H1 (cell line): ENCODE results near the gene SHROOM3. TPM values are rescaled to one million over a fixed set of nuclear protein-coding genes. Genes with fewer than 3 reads are reported as not detected.

Experiments
- CTCF ChIA-PET: fragments of 300-600 bp; sonication (Branson Sonifier 250); formaldehyde crosslinking; loops from one replicate; lab custom pipeline; 2021; ENCODE audit not compliant: partially characterized antibody; lab: Charles Lee
- POLR2A ChIA-PET: fragments of 300-600 bp; sonication (Branson Sonifier 250); formaldehyde crosslinking; loops from one replicate; lab custom pipeline; 2021; ENCODE audit warnings: inconsistent platforms; ENCODE audit not compliant: partially characterized antibody; lab: Charles Lee
- DNase-seq, 2 experiments: peaks; one replicate each; pipeline versions ENCODE4 v3.0.0 to v3.0.0-alpha.2; 2010 to 2022; ENCODE audit warnings: low spot score in 2 of 2, low read depth in 1 of 2, mixed read lengths in 1 of 2
- FAIRE-seq: peaks from 2 replicates; lab custom pipeline; 2011; peaks lifted over from hg19 to GRCh38; lab: Jason Lieb, UNC
- H2AFZ ChIP-seq: 2 replicates; pipeline ENCODE4 v1.8.1; 2012; ENCODE audit warnings: low read length, inconsistent platforms
- H2AK5ac ChIP-seq: 2 replicates; pipeline ENCODE4 v1.6.1; 2013; ENCODE audit warnings: low read depth, low read length
- H2BK120ac ChIP-seq: replicated peaks from 2 replicates; pipeline ENCODE3; 2013; ENCODE audit warnings: low read depth, low read length, inconsistent platforms
- H2BK12ac ChIP-seq: 2 replicates; pipeline ENCODE4 v1.6.1; 2013; ENCODE audit warnings: low read depth, low read length
- H2BK15ac ChIP-seq: 2 replicates; pipeline ENCODE4 v1.6.1; 2013; ENCODE audit warnings: low read length
- H2BK20ac ChIP-seq: 2 replicates; pipeline ENCODE4 v1.6.1; 2013; ENCODE audit warnings: low read length
- H2BK5ac ChIP-seq: 2 replicates; pipeline ENCODE4 v1.6.1; 2013; ENCODE audit warnings: low read depth, low read length
- H3K14ac ChIP-seq: 2 replicates; pipeline ENCODE4 v1.6.1; 2013; ENCODE audit warnings: inconsistent platforms; ENCODE audit not compliant: insufficient read length
- H3K18ac ChIP-seq: 2 replicates; pipeline ENCODE4 v1.6.1; 2013; ENCODE audit warnings: low read length; ENCODE audit errors: extremely low read depth
- H3K23ac ChIP-seq: 2 replicates; pipeline ENCODE4 v1.6.1; 2013; ENCODE audit warnings: inconsistent platforms; ENCODE audit not compliant: insufficient read length
- H3K23me2 ChIP-seq: 2 replicates; pipeline ENCODE4 v1.6.1; 2013; ENCODE audit warnings: low read depth, low read length
- H3K27ac ChIP-seq: 2 replicates; pipeline ENCODE4 v1.6.1; 2011; ENCODE audit warnings: low read depth, low read length, inconsistent platforms
- H3K27me3 ChIP-seq, 4 experiments: replicated peaks in 1 of 4; 1 replicate in 1 of 4; 2 replicates in 3 of 4; pipeline versions ENCODE4 v1.6.1 to v1.8.1; 2011 to 2013; ENCODE audit warnings: low read length in 3 of 4, mild to moderate bottlenecking in 3 of 4, inconsistent platforms in 2 of 4, mixed read lengths in 2 of 4, moderate library complexity in 1 of 4; ENCODE audit not compliant: control insufficient read depth in 3 of 4, insufficient read depth in 3 of 4; ENCODE audit errors: extremely low read depth in 1 of 4
- H3K36me3 ChIP-seq, 4 experiments: 2 replicates each; pipeline versions ENCODE4 v1.6.1 to v1.8.1; 2011 to 2013; ENCODE audit warnings: mild to moderate bottlenecking in 4 of 4, low read length in 3 of 4, moderate library complexity in 2 of 4, control low read depth in 1 of 4, inconsistent platforms in 1 of 4; ENCODE audit not compliant: insufficient read depth in 4 of 4, control insufficient read depth in 2 of 4
- H3K4ac ChIP-seq: replicated peaks from 2 replicates; pipeline ENCODE3; 2013; ENCODE audit warnings: low read length, low read depth, mixed read lengths, inconsistent platforms; ENCODE audit not compliant: insufficient read length
- H3K4me1 ChIP-seq, 4 experiments: replicated peaks in 1 of 4; 1 replicate in 1 of 4; 2 replicates in 3 of 4; pipeline versions ENCODE4 v1.6.1 to v1.8.1; 2011 to 2013; ENCODE audit warnings: low read length in 3 of 4, inconsistent platforms in 2 of 4, mixed read lengths in 1 of 4; ENCODE audit not compliant: insufficient read depth in 4 of 4, control insufficient read depth in 3 of 4
- H3K4me2 ChIP-seq, 2 experiments: 2 replicates each; pipeline versions ENCODE4 v1.6.1 to v1.8.1; 2011 to 2013; ENCODE audit warnings: low read depth in 2 of 2, low read length in 2 of 2, control low read depth in 1 of 2, inconsistent platforms in 1 of 2, mild to moderate bottlenecking in 1 of 2; ENCODE audit not compliant: insufficient read depth in 1 of 2
- H3K4me3 ChIP-seq, 4 experiments: fragments of 200-600, 300-600 bp in 1 of 4; sonication (generic), shearing (Covaris generic), sonication (Bioruptor Twin) in 1 of 4; 2 replicates each; pipeline versions ENCODE4 v1.5.1 to v1.8.1; 2011 to 2016; ENCODE audit warnings: low read length in 4 of 4, low read depth in 3 of 4, control low read depth in 2 of 4, inconsistent platforms in 2 of 4, mild to moderate bottlenecking in 2 of 4, mixed read lengths in 1 of 4, moderate library complexity in 1 of 4; ENCODE audit not compliant: insufficient read depth in 2 of 4; ENCODE audit errors: extremely low read depth in 1 of 4
- H3K56ac ChIP-seq: replicated peaks from 2 replicates; pipeline ENCODE3; 2013; ENCODE audit warnings: low read depth, mild to moderate bottlenecking, mixed read lengths, low read length, inconsistent platforms; ENCODE audit not compliant: insufficient read length
- H3K79me1 ChIP-seq: 2 replicates; pipeline ENCODE4 v1.6.1; 2013; ENCODE audit warnings: low read depth, low read length, control low read depth
- H3K79me2 ChIP-seq, 2 experiments: 2 replicates each; pipeline versions ENCODE4 v1.6.1 to v1.8.1; 2012 to 2013; ENCODE audit warnings: low read length in 2 of 2, mild to moderate bottlenecking in 2 of 2, inconsistent platforms in 1 of 2; ENCODE audit not compliant: insufficient read depth in 2 of 2, control insufficient read depth in 1 of 2
- H3K9ac ChIP-seq, 4 experiments: replicated peaks in 1 of 4; 1 replicate in 1 of 4; 2 replicates in 3 of 4; pipeline versions ENCODE4 v1.6.1 to v1.8.1; 2011 to 2013; ENCODE audit warnings: low read depth in 3 of 4, low read length in 3 of 4, control low read depth in 2 of 4, mild to moderate bottlenecking in 2 of 4, moderate library complexity in 2 of 4, inconsistent platforms in 1 of 4; ENCODE audit errors: extremely low read depth in 1 of 4
- H3K9me3 ChIP-seq, 2 experiments: 2 replicates each; pipeline versions ENCODE4 v1.6.1 to v1.8.1; 2012 to 2013; ENCODE audit warnings: mild to moderate bottlenecking in 2 of 2, moderate library complexity in 2 of 2, control low read depth in 1 of 2, inconsistent platforms in 1 of 2, low read depth in 1 of 2, low read length in 1 of 2, mixed read lengths in 1 of 2; ENCODE audit not compliant: insufficient read depth in 2 of 2
- H4K20me1 ChIP-seq, 2 experiments: replicated peaks in 1 of 2; 2 replicates each; pipeline versions ENCODE3 to v1.8.1; 2011 to 2013; ENCODE audit warnings: inconsistent platforms in 2 of 2, low read length in 2 of 2, mild to moderate bottlenecking in 1 of 2; ENCODE audit not compliant: insufficient read depth in 2 of 2, control insufficient read depth in 1 of 2
- H4K5ac ChIP-seq: 2 replicates; pipeline ENCODE4 v1.6.1; 2013; ENCODE audit warnings: low read length, low read depth, mixed read lengths, inconsistent platforms; ENCODE audit not compliant: insufficient read length
- H4K8ac ChIP-seq: 2 replicates; pipeline ENCODE4 v1.8.0; 2013; ENCODE audit warnings: mild to moderate bottlenecking, moderate library complexity, low read length, inconsistent platforms; ENCODE audit not compliant: insufficient read depth; ENCODE audit errors: extremely low read depth
- H4K91ac ChIP-seq: replicated peaks from 2 replicates; pipeline ENCODE3; 2013; ENCODE audit warnings: low read length, mixed read lengths, inconsistent platforms; ENCODE audit not compliant: insufficient read length
- HDAC2 ChIP-seq, 2 experiments: fragments of 300-600 bp in 1 of 2; sonication (generic) in 1 of 2; IDR thresholded peaks; 2 replicates each; pipeline ENCODE4 v1.6.1; 2011 to 2012; ENCODE audit warnings: low read depth in 2 of 2, low read length in 2 of 2, mild to moderate bottlenecking in 2 of 2, moderate library complexity in 2 of 2, borderline replicate concordance in 1 of 2, inconsistent platforms in 1 of 2
- KDM1A ChIP-seq: fragments of 200-600, 300-600 bp; sonication (generic); IDR thresholded peaks from 2 replicates; pipeline ENCODE4 v1.7.1; 2016; ENCODE audit warnings: mild to moderate bottlenecking, low read length, borderline replicate concordance
- SRF ChIP-seq: IDR thresholded peaks from 2 replicates; pipeline ENCODE4 v1.6.1; 2011; ENCODE audit warnings: mild to moderate bottlenecking, low read depth, low read length, moderate library complexity
- WGBS, 2 experiments: shearing (Covaris generic) in 1 of 2; methylation state at CpG; one replicate each; pipeline versions ENCODE4 v1.1.6 to v1.1.7; 2013 to 2015; ENCODE audit warnings: low lambda C conversion rate in 2 of 2, mixed read lengths in 2 of 2, inconsistent platforms in 1 of 2, low coverage in 1 of 2, missing lambda C conversion rate in 1 of 2; ENCODE audit not compliant: insufficient replicate concordance in 2 of 2, insufficient coverage in 1 of 2, insufficient read length in 1 of 2; ENCODE audit errors: extremely low coverage in 1 of 2, missing lambda C conversion rate in 1 of 2; 5-methylcytosine and 5-hydroxymethylcytosine counted together
- polyA plus RNA-seq, 7 experiments: library from polyadenylated mRNA; depleted of rRNA in 3 of 7; stranded (reverse) in 5 of 7; unstranded in 2 of 7; fragments of >200 nt in 5 of 7; fragments of 200-250 nt in 2 of 7; gene quantifications; 1 replicate in 5 of 7; 2 replicates in 1 of 7; 4 replicates in 1 of 7; pipeline versions ENCODE4 v1.2.1 to v1.2.3, GENCODE V29; 2011 to 2013; ENCODE audit warnings: missing spikeins in 2 of 7, mixed read lengths in 2 of 7
- total RNA-seq: library from RNA; stranded (reverse); fragmentation: NEBNext Ultra II Directional; extraction: Animal tissue kit (Norgen Biotek cat#: 25700); gene quantifications from 2 replicates; pipeline ENCODE4 v1.2.1, GENCODE V29; 2021

Gene SHROOM3
- total and polyA plus RNA-seq, 2 of the 8 experiments (the other 6 are each of a cell fraction or from before 2014, with no cell fraction given) = 15.8 to 34.0 TPM

- FAIRE-seq = no peak
These were observed 157.0 kb downstream of the SHROOM3 start for GRCh38 chr4:76591992-76592391.

More at GRCh38 chr4:76591992-76592391, 157.0 kb downstream of the SHROOM3 start:
- Histone ChIP-seq H2AFZ (no peak overlapping the region), H3K18ac (no peak overlapping the region), H3K9me3 (no peaks in the 10 kb centered on the region), H3K79me2 (no peaks in the 10 kb centered on the region; a peak in 1 of 4 replicates), H3K4me2 (no peak overlapping the region), H2BK5ac (no peak overlapping the region), H4K91ac (no peak overlapping the region), H3K4me3 (no peak overlapping the region), H3K4ac (no peak overlapping the region), H3K27ac (no peak overlapping the region), H3K4me1 (peaks cover 14 to 27% (median 18%) of the 10 kb centered on the region in 4 experiments; a peak in 6 of 7 replicates), H3K23me2 (no peaks in the 10 kb centered on the region; the same call in 1 of the 2 replicates), H3K79me1 (no peaks in the 10 kb centered on the region), H4K5ac (no peak overlapping the region), H3K56ac (no peak overlapping the region), H2BK12ac (no peak overlapping the region), H3K9ac (no peak overlapping the region), H2BK15ac (no peak overlapping the region), H2BK20ac (no peak overlapping the region), H2AK5ac (no peak overlapping the region), H3K36me3 (no peaks in the 10 kb centered on the region), H3K14ac (no peak overlapping the region), H4K20me1 (no peaks in the 10 kb centered on the region), H3K23ac (no peak overlapping the region), H3K27me3 (no peaks in the 10 kb centered on the region), H4K8ac (no peak overlapping the region), H2BK120ac (no peak overlapping the region)
- no peak for DNase-seq
- POLR2A ChIA-PET = interaction anchor here (1.0 kb wide), 1 partner anchor 13 kb away, joined by 4 read pairs; no protein-coding TSS in a partner anchor
- CTCF ChIA-PET = interaction anchor here (1.3 to 1.9 kb wide), 3 partner anchors 34 to 214 kb away, joined by 3 to 6 read pairs (median 4); no protein-coding TSS in a partner anchor
- WGBS, 2 experiments = 95% methylated on average over 3 of the region's 3 CpGs; no CpG with 5 or more reads in 1 of the 2 experiments
- TF ChIP-seq SRF = no peak
- peak in 1 of 2 experiments; percentile 89; a peak in 1 of 4 replicates for TF ChIP-seq HDAC2 (IDR thresholded peaks at IDR 0.05; ENCODE audit: borderline replicate concordance in 1 of 2, low read depth in 2 of 2, low read length in 2 of 2)
- peak; percentile 92 for TF ChIP-seq KDM1A
